Fibroblast of lung (primary cell): ENCODE data around the gene ACAD11. TPM values are rescaled to one million over a fixed set of nuclear protein-coding genes. Genes with fewer than 3 reads are reported as not detected.
"Not testable (repeated sequence)": the region's sequence is repeated elsewhere in the genome, so short reads cannot be mapped to it uniquely, and the experiment has no call there.

ENCODE experiments used
- DNase-seq, 2 donors: peaks; one replicate each; pipeline versions ENCODE4 v3.0.0 to v3.0.0-alpha.2; 2010; ENCODE audit warnings: low read depth in 2 of 2
- H2AFZ ChIP-seq: 2 replicates; pipeline ENCODE4 v1.5.1; 2012; ENCODE audit warnings: low read length, control low read depth, inconsistent platforms
- H3K27ac ChIP-seq: 2 replicates; pipeline ENCODE4 v1.5.1; 2011; ENCODE audit warnings: low read length, control low read depth; ENCODE audit not compliant: insufficient read depth
- H3K27me3 ChIP-seq: 2 replicates; pipeline ENCODE4 v1.5.1; 2011; ENCODE audit warnings: mild to moderate bottlenecking, low read length; ENCODE audit not compliant: control insufficient read depth, insufficient read depth
- H3K36me3 ChIP-seq: 2 replicates; pipeline ENCODE4 v1.5.1; 2011; ENCODE audit warnings: low read length; ENCODE audit not compliant: control insufficient read depth, insufficient read depth
- H3K4me1 ChIP-seq: 2 replicates; pipeline ENCODE4 v1.5.1; 2011; ENCODE audit warnings: low read length; ENCODE audit not compliant: control insufficient read depth, insufficient read depth; ENCODE audit errors: extremely low read depth
- H3K4me2 ChIP-seq: 2 replicates; pipeline ENCODE4 v1.5.1; 2011; ENCODE audit warnings: low read length, control low read depth; ENCODE audit not compliant: insufficient read depth; ENCODE audit errors: extremely low read depth
- H3K4me3 ChIP-seq, 4 experiments: fragments of 200-600 bp in 1 of 4; sonication (generic) in 1 of 4; replicated peaks in 1 of 4; 2 replicates each; pipeline ENCODE4 v1.5.1; 2011 to 2016; ENCODE audit warnings: low read length in 4 of 4, low read depth in 3 of 4, mild to moderate bottlenecking in 3 of 4, control low read depth in 2 of 4, inconsistent platforms in 1 of 4, mixed read lengths in 1 of 4; ENCODE audit not compliant: insufficient read depth in 1 of 4; ENCODE audit errors: control extremely low read depth in 1 of 4
- H3K79me2 ChIP-seq: 2 replicates; pipeline ENCODE4 v1.5.1; 2012; ENCODE audit warnings: mild to moderate bottlenecking, low read length, inconsistent platforms; ENCODE audit not compliant: control insufficient read depth, insufficient read depth
- H3K9ac ChIP-seq: 2 replicates; pipeline ENCODE4 v1.5.1; 2011; ENCODE audit warnings: mild to moderate bottlenecking, low read length, control low read depth; ENCODE audit not compliant: insufficient read depth
- H3K9me3 ChIP-seq: 2 replicates; pipeline ENCODE4 v1.5.1; 2012; ENCODE audit warnings: low read depth, low read length; ENCODE audit not compliant: control insufficient read depth, insufficient read depth
- H4K20me1 ChIP-seq: 2 replicates; pipeline ENCODE4 v1.5.1; 2011; ENCODE audit warnings: low read length; ENCODE audit not compliant: control insufficient read depth, insufficient read depth; ENCODE audit errors: extremely low read depth
- EZH2 ChIP-seq: IDR thresholded peaks from 2 replicates; pipeline ENCODE4 v1.5.1; 2012; ENCODE audit warnings: low read length, control low read depth, mild to moderate bottlenecking; ENCODE audit errors: missing control alignments
- polyA plus RNA-seq, 2 donors: library from polyadenylated mRNA; depleted of rRNA in 1 of 2; stranded (reverse) in 1 of 2; unstranded in 1 of 2; fragments of >200 nt; gene quantifications; 2 replicates each; pipeline ENCODE4 v1.2.1, GENCODE V29; 2011 to 2012; ENCODE audit warnings: missing spikeins in 1 of 2
- total RNA-seq: library from RNA; depleted of rRNA; stranded (reverse); fragments of >200 nt; gene quantifications from 2 replicates; pipeline ENCODE4 v1.2.1, GENCODE V29; 2014
- TF ChIP-seq, protein P1 (sequence below), 2 donors: IDR thresholded peaks in 1 of 2; conservative IDR thresholded peaks in 1 of 2; 1 replicate in 1 of 2; 2 replicates in 1 of 2; pipeline ENCODE4 v1.5.1; 2011 to 2012; ENCODE audit warnings: low read length in 2 of 2, control low read depth in 1 of 2, inconsistent platforms in 1 of 2, low read depth in 1 of 2, mild to moderate bottlenecking in 1 of 2

Gene ACAD11
- total and polyA plus RNA-seq, 2 donors (not counting 1 experiment from before 2014, with no cell fraction given), result 27.9 to 101 TPM

DNA sequence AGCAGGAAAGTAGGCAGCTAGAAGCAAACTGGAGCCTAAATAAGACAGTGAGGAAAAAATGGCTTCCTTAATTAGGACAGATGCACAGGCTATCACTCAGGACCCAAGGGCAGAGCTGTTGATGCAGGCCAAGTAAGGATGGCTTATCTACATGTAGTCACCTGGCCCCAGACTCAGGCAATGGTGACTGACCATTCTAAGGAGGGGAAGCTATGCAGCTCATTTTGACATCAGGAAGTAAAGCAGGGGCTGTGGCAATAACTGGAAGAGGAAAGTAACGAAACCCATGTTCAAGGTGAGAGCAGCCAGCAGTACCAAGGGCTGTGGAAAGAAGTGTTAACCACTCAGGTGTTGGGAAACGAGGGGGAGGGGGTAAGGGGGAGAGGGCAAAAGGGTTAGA lies 16.2 kb downstream of the ACAD11 start:
- TF ChIP-seq, protein P1, sequence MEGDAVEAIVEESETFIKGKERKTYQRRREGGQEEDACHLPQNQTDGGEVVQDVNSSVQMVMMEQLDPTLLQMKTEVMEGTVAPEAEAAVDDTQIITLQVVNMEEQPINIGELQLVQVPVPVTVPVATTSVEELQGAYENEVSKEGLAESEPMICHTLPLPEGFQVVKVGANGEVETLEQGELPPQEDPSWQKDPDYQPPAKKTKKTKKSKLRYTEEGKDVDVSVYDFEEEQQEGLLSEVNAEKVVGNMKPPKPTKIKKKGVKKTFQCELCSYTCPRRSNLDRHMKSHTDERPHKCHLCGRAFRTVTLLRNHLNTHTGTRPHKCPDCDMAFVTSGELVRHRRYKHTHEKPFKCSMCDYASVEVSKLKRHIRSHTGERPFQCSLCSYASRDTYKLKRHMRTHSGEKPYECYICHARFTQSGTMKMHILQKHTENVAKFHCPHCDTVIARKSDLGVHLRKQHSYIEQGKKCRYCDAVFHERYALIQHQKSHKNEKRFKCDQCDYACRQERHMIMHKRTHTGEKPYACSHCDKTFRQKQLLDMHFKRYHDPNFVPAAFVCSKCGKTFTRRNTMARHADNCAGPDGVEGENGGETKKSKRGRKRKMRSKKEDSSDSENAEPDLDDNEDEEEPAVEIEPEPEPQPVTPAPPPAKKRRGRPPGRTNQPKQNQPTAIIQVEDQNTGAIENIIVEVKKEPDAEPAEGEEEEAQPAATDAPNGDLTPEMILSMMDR (conservative IDR thresholded peaks at IDR 0.05 in 1 of 2, IDR thresholded peaks at IDR 0.05 in 1 of 2; ENCODE audit: low read depth in 1 of 2, low read length in 2 of 2), result no peak
- TF ChIP-seq EZH2, result no peak
- Histone ChIP-seq H3K9ac (no peak overlapping the region), H3K4me2 (no peak overlapping the region), H3K4me3 (no peak overlapping the region), H3K27me3 (no peaks in the 10 kb centered on the region), H3K4me1 (no peaks in the 10 kb centered on the region), H3K79me2 (no peaks in the 10 kb centered on the region), H3K36me3 (peaks cover 4% of the 10 kb centered on the region), H4K20me1 (no peaks in the 10 kb centered on the region), H3K27ac (no peak overlapping the region), H3K9me3 (no peaks in the 10 kb centered on the region), H2AFZ (no peak overlapping the region)
- DNase-seq, result no peak

DNA sequence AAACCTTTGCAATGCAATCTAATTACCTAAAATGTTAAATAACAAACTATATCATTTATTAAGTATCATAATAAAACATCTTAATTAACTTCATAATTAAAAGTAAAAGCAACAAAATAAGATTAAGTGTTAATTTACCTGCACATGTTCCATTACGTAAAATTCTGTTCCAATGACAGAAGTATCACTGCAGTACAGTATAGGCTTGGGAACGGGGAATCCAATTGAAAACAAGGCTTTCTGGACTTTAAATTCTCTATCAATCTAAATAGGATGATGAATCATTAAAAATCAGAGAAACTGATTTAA lies 17.1 kb downstream of the ACAD11 start:
- TF ChIP-seq, protein P1 (conservative IDR thresholded peaks at IDR 0.05 in 1 of 2, IDR thresholded peaks at IDR 0.05 in 1 of 2; ENCODE audit: low read depth in 1 of 2, low read length in 2 of 2), result no peak
- no peak for TF ChIP-seq EZH2
- H3K9ac ChIP-seq, result no peak overlapping the region

DNA sequence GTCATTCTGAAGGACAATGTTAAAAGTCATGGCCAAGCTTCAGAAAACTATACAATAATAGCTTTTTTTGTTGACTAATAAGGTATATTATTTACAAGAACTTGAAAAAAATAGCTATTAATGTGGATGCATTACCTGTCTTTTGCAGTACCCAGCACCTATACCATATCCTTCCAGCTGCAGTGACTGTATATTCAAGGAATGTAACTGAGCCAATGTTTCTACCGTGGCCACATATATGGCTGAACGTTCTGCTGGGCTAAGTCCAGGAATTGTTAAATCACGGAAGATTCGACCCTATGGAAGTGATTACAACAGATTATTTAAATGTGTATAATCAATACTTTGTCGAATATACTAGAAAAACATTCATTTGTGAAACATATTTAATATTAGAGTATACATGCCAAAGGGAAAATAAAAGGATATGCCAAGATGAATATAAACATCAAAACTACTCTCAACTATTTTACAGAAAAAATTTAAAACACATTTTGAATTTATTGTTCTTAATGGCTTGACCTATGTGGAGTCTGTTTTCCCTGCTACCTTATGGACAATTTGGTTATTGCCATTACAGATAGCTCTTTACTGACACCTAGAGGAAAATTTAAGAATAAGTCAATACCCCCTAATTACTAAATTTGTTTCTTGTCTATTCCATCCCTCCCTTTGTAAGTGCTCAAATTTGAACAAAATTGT lies 17.6 kb downstream of the ACAD11 start:
- H3K27me3 ChIP-seq, result no peaks in the 10 kb centered on the region
- peak; percentile 43 to 76 for DNase-seq
- H3K4me2 ChIP-seq, result no peak overlapping the region
- peaks cover 4% of the 10 kb centered on the region for H3K36me3 ChIP-seq
- H2AFZ ChIP-seq, result no peak overlapping the region
- no peak overlapping the region for H3K27ac ChIP-seq
- H3K79me2 ChIP-seq, result no peaks in the 10 kb centered on the region
- peaks cover 4% of the 10 kb centered on the region for H3K4me1 ChIP-seq
- TF ChIP-seq, protein P1 (conservative IDR thresholded peaks at IDR 0.05 in 1 of 2, IDR thresholded peaks at IDR 0.05 in 1 of 2; ENCODE audit: low read depth in 1 of 2, low read length in 2 of 2), result peak; percentile 35 to 50
- TF ChIP-seq EZH2, result no peak
- no peaks in the 10 kb centered on the region for H3K9me3 ChIP-seq
- H3K9ac ChIP-seq, result no peak overlapping the region
- H3K4me3 ChIP-seq, result no peak overlapping the region
- H4K20me1 ChIP-seq, result no peaks in the 10 kb centered on the region

More for the DNA sequence above, 17.1 kb downstream of the ACAD11 start:
- no peak overlapping the region for H3K4me2 ChIP-seq
- H3K79me2 ChIP-seq, result no peaks in the 10 kb centered on the region
- H3K9me3 ChIP-seq, result no peaks in the 10 kb centered on the region
- H3K36me3 ChIP-seq, result peaks cover 4% of the 10 kb centered on the region
- H3K27ac ChIP-seq, result no peak overlapping the region
- H3K27me3 ChIP-seq, result no peaks in the 10 kb centered on the region
- H2AFZ ChIP-seq, result no peak overlapping the region
- H4K20me1 ChIP-seq, result no peaks in the 10 kb centered on the region
- H3K4me1 ChIP-seq, result peaks cover under 1% of the 10 kb centered on the region
- no peak overlapping the region for H3K4me3 ChIP-seq
- no peak for DNase-seq

DNA sequence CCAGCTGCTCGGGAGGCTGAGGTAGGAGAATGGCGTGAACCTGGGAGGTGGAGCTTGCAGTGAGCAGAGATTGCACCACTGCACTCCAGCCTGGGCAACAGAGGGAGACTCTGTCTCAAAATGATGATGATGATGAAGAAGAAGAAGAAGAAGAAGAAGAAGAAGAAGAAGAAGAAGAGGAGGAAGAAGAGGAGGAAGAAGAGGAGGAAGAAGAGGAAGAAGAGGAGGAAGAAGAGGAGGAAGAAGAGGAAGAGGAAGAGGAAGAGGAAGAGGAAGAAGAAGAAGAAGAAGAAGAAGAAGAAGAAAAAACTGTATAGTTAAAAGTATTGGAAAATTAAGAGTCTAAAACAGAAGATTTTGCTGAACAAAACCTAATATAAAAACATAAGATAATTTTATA lies 18.2 kb downstream of the ACAD11 start:
- H3K9ac ChIP-seq, H3K79me2 ChIP-seq, H2AFZ ChIP-seq, H3K4me2 ChIP-seq, H3K4me3 ChIP-seq, H3K36me3 ChIP-seq, H3K4me1 ChIP-seq, H3K9me3 ChIP-seq, H4K20me1 ChIP-seq, DNase-seq, H3K27me3 ChIP-seq, H3K27ac ChIP-seq: not testable (repeated sequence)
